Middle frontal gyrus (tissue), 1 donor: ENCODE data around the gene CLMN.

Source experiments
- DNase-seq: peaks from one replicate; pipeline ENCODE4 v3.0.0-alpha.2; 2015; ENCODE audit warnings: low spot score; ENCODE audit errors: extremely low spot score

Gene CLMN

DNA sequence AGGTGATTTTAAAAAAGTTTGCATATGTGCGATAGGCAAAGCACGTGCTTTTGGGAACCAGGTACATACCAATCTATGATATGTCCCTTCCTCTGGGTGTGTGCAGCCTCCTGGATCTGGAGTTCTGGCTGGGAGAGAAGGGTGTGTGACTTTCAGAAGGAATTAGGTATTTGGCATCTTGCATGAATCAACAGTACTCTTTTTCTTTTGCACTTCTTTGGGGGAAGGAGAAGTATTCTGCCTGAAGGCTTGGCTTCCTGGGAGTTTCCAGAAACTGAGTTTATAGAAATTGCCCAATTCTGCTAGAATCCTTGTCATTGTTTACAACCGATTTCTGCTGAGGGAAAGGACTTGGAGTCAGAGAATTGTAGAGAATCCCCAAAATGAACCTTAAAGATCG, 2.9 kb upstream of the CLMN start:
- DNase-seq = no peak

DNA sequence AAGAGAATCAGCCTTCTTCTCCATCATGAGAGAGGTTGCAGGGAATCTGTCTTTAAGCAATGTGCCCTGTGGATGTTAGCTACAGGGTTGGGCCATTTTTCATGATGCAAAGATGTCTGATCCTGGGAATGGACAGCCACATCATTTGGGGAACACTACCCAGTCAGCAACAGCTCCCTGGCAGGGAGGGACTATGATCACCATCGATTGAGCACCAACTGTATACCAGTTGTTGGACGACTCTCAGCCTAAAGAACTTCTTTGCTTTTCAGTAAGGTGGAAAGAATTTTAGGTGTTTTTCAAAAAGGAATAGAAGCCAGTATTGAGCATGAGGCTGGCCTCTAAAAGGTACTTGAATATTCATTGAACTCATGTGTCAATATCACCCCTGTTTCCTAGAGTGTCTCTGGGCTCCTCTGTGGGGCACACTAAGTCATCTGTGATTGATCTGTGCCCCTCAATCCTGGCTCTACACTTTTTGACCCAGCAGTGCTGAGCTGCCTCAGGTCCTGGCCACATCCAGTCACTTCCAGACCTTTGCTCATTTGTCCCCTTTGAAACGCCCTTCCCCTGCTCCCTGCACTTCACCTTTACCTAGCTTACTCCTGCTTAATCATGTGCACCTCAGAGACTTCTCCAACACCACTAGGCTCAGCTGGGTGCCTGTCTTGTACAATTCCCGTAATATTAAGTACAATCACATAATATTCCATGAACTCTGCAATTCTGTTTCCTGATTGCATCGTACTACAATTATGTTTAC, 2.2 kb upstream of the CLMN start:
- no peak for DNase-seq

DNA sequence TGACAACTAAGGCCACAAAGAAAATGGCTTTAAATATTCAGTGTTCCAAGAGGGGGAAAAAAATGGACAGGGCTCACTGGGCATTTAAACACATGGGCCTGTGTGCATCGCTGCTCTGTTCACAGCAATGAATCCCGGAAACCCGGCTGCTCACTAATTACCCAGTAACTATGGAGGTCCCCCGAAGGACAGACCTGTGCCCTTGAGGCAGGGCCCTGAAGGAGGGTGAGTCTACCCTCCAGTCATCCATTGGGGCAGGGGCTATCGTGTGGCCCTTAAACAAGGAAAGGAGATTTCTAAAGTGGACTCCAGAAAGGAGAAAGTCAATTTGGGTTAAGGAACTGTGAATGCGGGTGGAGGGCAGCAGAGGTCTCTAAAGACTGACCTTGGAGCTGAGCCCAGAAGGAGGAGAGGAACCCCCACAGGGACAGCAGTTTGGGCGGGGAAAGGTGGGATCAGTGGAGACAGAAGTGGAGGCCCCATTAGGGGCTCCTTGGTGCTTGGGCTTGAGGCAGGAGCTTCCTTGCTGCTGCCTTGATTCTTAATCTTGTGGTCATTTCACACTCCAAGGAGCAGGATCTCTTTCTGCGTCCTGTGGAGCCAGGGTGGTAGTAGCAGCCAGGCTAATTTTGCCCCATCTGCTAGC, 1.4 kb upstream of the CLMN start:
- DNase-seq = no peak

- no peak for DNase-seq
These were observed 579 bp upstream of the CLMN start for GRCh38 chr14:95320078-95320895.

- DNase-seq = no peak
These were observed 1.1 kb downstream of the CLMN start for GRCh38 chr14:95318399-95319311.

DNA sequence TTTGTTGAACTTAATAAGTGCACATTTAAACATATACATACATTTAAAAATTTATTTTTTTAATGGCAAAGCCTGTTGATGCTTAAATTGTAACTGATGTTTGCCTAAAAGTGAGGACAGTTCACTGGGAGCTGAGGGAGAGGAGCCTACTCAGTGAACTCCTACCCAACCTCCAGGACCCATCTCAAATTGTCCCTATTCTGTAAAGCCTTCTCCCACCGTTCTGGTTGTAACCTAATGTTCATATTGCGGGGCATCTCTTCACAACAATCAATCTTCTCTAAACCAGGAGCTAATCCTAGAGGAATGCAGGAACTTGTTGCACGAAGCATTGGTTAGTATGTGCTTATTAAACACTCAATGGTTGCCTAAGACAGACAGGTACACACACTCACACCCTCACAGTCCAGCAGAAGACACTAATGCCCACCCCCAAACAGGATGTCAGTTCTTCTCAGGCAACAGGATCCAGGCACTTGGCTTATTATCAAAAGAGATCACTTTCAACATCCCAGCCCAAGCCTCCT, 1.8 kb downstream of the CLMN start:
- DNase-seq = no peak

GRCh38 chr14:95316821-95317220, 2.9 kb downstream of the CLMN start:
- no peak for DNase-seq

- DNase-seq = no peak
These were observed 4.1 kb downstream of the CLMN start for GRCh38 chr14:95315579-95315978.

GRCh38 chr14:95315156-95315555, 4.6 kb downstream of the CLMN start:
- no peak for DNase-seq

DNA sequence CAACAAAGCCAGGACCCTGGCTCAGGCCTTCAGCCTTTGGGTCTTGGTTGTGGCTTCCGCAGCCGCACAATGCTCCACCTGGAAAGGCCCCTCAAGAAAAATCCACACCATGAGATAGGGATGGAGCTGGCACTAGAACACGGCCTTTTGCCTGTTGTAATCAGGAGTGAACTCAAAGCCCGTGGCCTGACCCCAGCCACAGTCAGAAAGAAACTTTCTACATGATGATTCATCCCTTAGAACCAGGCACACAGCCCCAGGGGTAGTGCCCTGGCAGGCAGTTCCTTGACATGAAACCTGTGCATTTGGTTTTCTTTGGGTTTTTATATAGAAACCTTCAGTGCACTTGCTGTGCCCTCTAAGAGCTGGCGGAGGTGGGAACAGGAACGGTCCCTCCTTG, 5.1 kb downstream of the CLMN start:
- no peak for DNase-seq

- DNase-seq = no peak
These were observed 6.0 kb downstream of the CLMN start for GRCh38 chr14:95313707-95314106.

DNA sequence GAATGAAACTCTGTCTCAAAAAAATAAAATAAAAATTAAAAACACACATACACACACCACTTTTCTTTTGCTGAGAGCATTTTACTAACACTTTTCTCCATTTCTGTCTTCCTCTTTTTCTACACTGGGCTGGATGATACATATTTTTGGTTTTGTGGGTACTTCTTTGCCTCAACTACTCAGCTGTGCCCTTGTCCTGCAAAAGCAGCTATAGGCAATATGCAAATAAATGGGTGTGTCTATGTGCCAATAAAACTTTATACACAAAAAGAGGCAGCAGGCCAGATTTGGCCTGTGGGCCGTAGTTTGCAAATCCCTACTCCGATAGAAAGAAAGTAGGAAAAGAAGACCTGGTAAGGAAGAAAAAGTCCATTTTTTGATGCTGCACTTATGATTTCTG, 6.5 kb downstream of the CLMN start:
- DNase-seq = no peak

- DNase-seq = no peak
These were observed 7.4 kb downstream of the CLMN start for GRCh38 chr14:95312311-95312710.

DNA sequence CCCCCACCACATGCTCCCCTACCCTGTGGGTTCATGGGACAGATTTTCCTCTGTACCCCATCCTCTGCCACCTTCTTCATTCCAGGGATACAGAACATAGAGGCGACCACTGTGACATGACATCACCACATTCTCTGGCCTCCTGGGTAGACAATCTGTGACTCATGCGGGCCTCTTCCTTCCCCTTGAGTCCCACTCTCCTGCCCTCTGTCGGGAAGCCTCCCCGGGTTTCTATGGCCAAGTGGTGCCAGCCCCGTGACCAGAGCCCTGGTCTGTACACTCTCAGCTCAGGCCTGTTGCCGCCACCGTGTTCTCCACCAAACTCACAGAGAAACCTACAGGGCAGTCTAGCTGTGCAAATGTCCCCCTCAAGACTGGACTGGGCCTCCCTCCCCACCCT, 8.0 kb downstream of the CLMN start:
- DNase-seq = no peak

- DNase-seq = no peak
These were observed 8.9 kb downstream of the CLMN start for GRCh38 chr14:95310635-95311380.

- no peak for DNase-seq
These were observed 10.3 kb downstream of the CLMN start for GRCh38 chr14:95309261-95310051.

- DNase-seq = no peak
These were observed 11.6 kb downstream of the CLMN start for GRCh38 chr14:95308073-95308472.

- DNase-seq = no peak
These were observed 12.2 kb downstream of the CLMN start for GRCh38 chr14:95307402-95308041.

- DNase-seq = no peak
These were observed 13.8 kb downstream of the CLMN start for GRCh38 chr14:95305940-95306339.
